ENCODE measurements around the gene PGS1. TPM values are rescaled to one million over a fixed set of nuclear protein-coding genes. Genes with fewer than 3 reads are reported as not detected.

PGS1 gene
- total RNA-seq, 4 donors from 2014 or later = 30.7 to 45.9 (median 35.6) TPM

DNA sequence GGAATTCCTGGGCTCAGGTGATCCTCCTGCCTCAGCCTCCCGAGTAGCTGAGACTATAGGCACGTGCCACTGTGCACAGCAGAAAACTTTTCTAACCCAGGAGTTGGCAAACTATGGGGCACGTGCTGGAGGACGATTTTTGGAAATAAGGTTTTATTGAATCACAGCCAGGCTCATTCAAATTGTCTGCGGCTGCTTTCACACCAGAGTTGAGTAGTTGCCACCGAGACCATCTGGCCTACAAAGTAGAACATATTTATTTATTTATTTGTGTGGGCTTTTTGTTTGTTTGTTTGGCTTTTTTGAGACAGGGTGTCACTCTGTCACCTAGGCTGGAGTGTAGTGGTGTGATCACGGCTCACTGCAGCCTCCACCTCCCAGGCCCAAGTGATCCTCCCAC lies 7.4 kb upstream of the PGS1 start:
- Histone ChIP-seq H3K4me3 (no peak overlapping the region), H3K9me3 (no peaks in the 10 kb centered on the region), H3K4me1 (peaks cover 3 to 18% (median 16%) of the 10 kb centered on the region in 4 donors), H3K27ac (replicated peaks in 1 of 4) (no peak overlapping the region), H3K27me3 (peaks cover 0 to 5% (median 0%) of the 10 kb centered on the region in 4 donors), H3K36me3 (no peaks in the 10 kb centered on the region)
- intact Hi-C loops (cut with DNase I) = no loop called here
- 96% methylated on average over 6 of the region's 7 CpGs for WGBS
- TF ChIP-seq, protein P1, sequence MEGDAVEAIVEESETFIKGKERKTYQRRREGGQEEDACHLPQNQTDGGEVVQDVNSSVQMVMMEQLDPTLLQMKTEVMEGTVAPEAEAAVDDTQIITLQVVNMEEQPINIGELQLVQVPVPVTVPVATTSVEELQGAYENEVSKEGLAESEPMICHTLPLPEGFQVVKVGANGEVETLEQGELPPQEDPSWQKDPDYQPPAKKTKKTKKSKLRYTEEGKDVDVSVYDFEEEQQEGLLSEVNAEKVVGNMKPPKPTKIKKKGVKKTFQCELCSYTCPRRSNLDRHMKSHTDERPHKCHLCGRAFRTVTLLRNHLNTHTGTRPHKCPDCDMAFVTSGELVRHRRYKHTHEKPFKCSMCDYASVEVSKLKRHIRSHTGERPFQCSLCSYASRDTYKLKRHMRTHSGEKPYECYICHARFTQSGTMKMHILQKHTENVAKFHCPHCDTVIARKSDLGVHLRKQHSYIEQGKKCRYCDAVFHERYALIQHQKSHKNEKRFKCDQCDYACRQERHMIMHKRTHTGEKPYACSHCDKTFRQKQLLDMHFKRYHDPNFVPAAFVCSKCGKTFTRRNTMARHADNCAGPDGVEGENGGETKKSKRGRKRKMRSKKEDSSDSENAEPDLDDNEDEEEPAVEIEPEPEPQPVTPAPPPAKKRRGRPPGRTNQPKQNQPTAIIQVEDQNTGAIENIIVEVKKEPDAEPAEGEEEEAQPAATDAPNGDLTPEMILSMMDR (IDR thresholded peaks at IDR 0.05) = no peak
- no peak for DNase-seq (ENCODE audit: extremely low spot score)

GRCh38 chr17:78372841-78373240 lies 5.6 kb upstream of the PGS1 start:
- Histone ChIP-seq H3K36me3 (no peaks in the 10 kb centered on the region), H3K27me3 (peaks cover 0 to 5% (median 0%) of the 10 kb centered on the region in 4 donors), H3K4me3 (no peak overlapping the region), H3K9me3 (no peaks in the 10 kb centered on the region), H3K27ac (replicated peaks in 1 of 4) (no peak overlapping the region), H3K4me1 (peaks cover 2 to 14% (median 10%) of the 10 kb centered on the region in 4 donors)
- TF ChIP-seq, protein P1 (IDR thresholded peaks at IDR 0.05) = no peak
- TF ChIP-seq POLR2AphosphoS5 (IDR thresholded peaks at IDR 0.05) = no peak
- no peak for TF ChIP-seq POLR2A (IDR thresholded peaks at IDR 0.05; ENCODE audit: low read depth)
- TF ChIP-seq EP300 (IDR thresholded peaks at IDR 0.05) = no peak
- no peak for DNase-seq (ENCODE audit: extremely low spot score)
- 74% methylated on average over 5 of the region's 5 CpGs for WGBS
- intact Hi-C loops (cut with DNase I) = no loop called here

DNA sequence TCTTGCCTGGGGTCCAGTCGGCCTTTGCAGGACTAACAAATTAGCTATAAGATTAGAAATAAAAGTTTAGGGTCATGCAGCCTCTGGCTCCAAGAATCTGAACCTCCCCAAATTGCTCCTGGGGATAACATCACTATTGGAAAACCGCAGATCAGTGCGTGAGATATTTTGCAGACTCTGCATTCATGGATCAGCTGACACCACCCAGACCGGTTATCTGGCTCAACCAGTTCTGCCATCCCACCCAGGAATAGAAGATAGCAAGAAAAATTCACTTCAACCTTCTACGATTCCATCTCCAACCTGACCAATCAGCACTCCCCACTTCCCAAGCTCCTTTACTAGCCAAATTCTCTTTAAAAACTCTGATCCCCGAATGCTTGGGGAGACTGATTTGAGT lies 4.3 kb upstream of the PGS1 start:
- peak overlapping the region in 1 of 4 donors; percentile 30 for H3K27ac ChIP-seq (replicated peaks in 1 of 4)
- H3K9me3 ChIP-seq = no peaks in the 10 kb centered on the region
- no peak overlapping the region for H3K4me3 ChIP-seq
- peaks cover 0 to 3% (median 0%) of the 10 kb centered on the region in 4 donors for H3K27me3 ChIP-seq
- TF ChIP-seq POLR2A (IDR thresholded peaks at IDR 0.05; ENCODE audit: low read depth) = no peak
- TF ChIP-seq, protein P1 (IDR thresholded peaks at IDR 0.05) = no peak
- TF ChIP-seq POLR2AphosphoS5 (IDR thresholded peaks at IDR 0.05) = no peak
- no peak for TF ChIP-seq EP300 (IDR thresholded peaks at IDR 0.05)
- H3K4me1 ChIP-seq = peaks cover 8 to 21% (median 19%) of the 10 kb centered on the region in 4 donors
- DNase-seq (ENCODE audit: extremely low spot score) = no peak
- 84% methylated on average over 6 of the region's 6 CpGs for WGBS
- no peaks in the 10 kb centered on the region for H3K36me3 ChIP-seq
- intact Hi-C loops (cut with DNase I) = no loop called here

DNA sequence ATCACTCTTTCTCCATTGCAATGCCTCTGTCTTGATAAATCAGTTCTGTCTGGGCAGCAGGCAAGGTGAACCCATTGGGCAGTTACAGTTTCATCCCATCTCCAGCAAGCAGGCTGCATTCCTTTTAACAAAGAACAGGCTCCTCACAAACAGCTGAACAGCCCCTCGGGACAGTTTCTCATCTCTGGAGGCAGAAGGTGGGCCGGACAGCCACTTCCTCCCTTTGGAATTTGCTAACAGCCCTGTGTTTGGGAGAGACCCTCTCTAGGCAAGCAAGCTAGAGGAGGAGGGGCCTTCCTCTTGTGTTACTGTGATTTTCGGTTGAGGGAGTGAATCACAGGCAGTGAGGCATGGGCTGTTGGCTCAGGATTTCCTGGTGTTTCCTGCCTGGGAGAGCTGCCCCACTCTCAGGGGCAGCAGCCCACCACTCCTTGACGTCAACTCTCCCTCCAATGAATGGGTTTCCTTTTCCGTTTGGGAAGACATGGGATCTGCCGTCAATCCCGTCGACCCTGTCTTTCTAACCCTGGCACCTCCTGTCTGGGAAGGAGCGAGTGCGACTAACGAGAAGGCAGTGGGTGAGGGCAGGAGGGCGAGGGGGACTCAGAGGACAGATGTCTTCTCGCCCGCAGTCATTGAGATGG lies 3.7 kb upstream of the PGS1 start:
- peaks cover 0 to 3% (median 0%) of the 10 kb centered on the region in 4 donors for H3K27me3 ChIP-seq
- 52% methylated on average over 13 of the region's 14 CpGs for WGBS
- TF ChIP-seq POLR2AphosphoS5 (IDR thresholded peaks at IDR 0.05) (peak in 1 of 2 donors; percentile 18), POLR2A (IDR thresholded peaks at IDR 0.05; ENCODE audit: low read depth) (no peak)
- intact Hi-C loops (cut with DNase I) = no loop called here
- H3K4me1 ChIP-seq = peaks cover 13 to 26% (median 24%) of the 10 kb centered on the region in 4 donors
- peak overlapping the region; percentile 5 to 65 (median 44) for H3K27ac ChIP-seq (replicated peaks in 1 of 4)
- no peak overlapping the region for H3K4me3 ChIP-seq
- no peaks in the 10 kb centered on the region for H3K36me3 ChIP-seq
- DNase-seq (ENCODE audit: extremely low spot score) = no peak
- no peaks in the 10 kb centered on the region for H3K9me3 ChIP-seq

DNA sequence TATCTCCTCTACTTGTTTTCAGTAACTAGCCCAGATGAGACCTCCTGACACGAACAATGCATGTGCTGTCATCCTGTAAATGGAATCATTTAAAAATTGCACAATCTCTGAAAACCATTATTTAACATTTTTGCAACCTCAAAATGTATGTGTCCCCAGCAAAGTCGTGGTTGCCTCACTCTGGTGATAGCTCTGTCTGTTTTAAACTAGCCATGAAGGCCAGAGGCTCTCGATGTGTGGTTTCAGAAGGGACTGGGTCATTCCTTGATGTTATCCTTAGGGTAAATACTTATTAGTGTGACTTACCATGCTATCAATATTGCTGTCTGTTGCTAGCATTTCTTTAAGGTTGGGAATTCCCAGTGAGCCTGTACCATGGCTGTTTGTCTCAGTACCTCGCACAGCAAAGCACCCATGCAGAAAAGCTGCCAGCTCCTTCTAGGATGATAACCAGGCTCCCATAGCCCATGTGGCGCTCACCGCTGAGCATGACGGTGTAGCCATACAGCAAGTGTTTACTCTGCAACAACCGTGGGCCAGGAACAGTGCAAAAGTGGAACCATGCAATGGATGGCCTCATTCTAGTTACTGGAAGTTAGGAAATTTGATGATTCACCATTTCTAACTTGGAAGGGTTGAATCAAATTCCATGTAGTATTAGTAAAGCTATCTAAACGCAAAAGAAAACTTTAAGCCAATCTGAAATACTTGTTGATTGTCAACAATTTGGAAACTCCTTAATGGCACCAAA lies 2.9 kb upstream of the PGS1 start:
- no peaks in the 10 kb centered on the region for H3K9me3 ChIP-seq
- H3K4me1 ChIP-seq = peaks cover 21 to 35% (median 32%) of the 10 kb centered on the region in 4 donors
- H3K27me3 ChIP-seq = peaks cover 0 to 3% (median 0%) of the 10 kb centered on the region in 4 donors
- intact Hi-C loops (cut with DNase I) = no loop called here
- peak; percentile 55 to 78 for TF ChIP-seq POLR2AphosphoS5 (IDR thresholded peaks at IDR 0.05)
- TF ChIP-seq POLR2A (IDR thresholded peaks at IDR 0.05; ENCODE audit: low read depth) = no peak
- TF ChIP-seq EP300 (IDR thresholded peaks at IDR 0.05) = no peak
- TF ChIP-seq, protein P1 (IDR thresholded peaks at IDR 0.05) = no peak
- WGBS = 60% methylated on average over 6 of the region's 9 CpGs
- H3K36me3 ChIP-seq = no peaks in the 10 kb centered on the region
- DNase-seq (ENCODE audit: extremely low spot score) = no peak
- H3K4me3 ChIP-seq = no peak overlapping the region
- H3K27ac ChIP-seq (replicated peaks in 1 of 4) = peak overlapping the region; percentile 5 to 65 (median 44)

Measured in esophagus muscularis mucosa (tissue), 4 donors.